Measurements from ENCODE around the gene SLC35D1. TPM values are rescaled to one million over a fixed set of nuclear protein-coding genes. Genes with fewer than 3 reads are reported as not detected.

The SLC35D1 gene
- total RNA-seq, 1 experiment from 2014 or later, result 7.0 TPM

- ChIA-PET POLR2A (interaction anchor here (0.6 kb wide), 1 partner anchor 11 kb away, joined by 9 read pairs; no protein-coding TSS in a partner anchor), CTCF (no interaction called here)
- Histone ChIP-seq H3K4me3 (ENCODE audit: low read depth in 2 of 2, low read length in 2 of 2) (no peak overlapping the region), H3K36me3 (ENCODE audit: control insufficient read depth, insufficient read depth, low read length) (peaks cover 37% of the 10 kb centered on the region), H3K9me3 (ENCODE audit: control insufficient read depth, insufficient read depth, low read depth, low read length) (no peaks in the 10 kb centered on the region), H3K4me1 (ENCODE audit: control insufficient read depth, insufficient read depth, low read length) (no peaks in the 10 kb centered on the region), H3K27ac (ENCODE audit: low read length) (no peak overlapping the region), H3K27me3 (ENCODE audit: control insufficient read depth, insufficient read depth, low read length) (no peaks in the 10 kb centered on the region)
- in situ Hi-C loops (cut with HindIII; ENCODE audit: low pct_unique_long_range_greater_than_20kb, low sequenced_read_pairs), result no loop called here
- no peak for TF ChIP-seq CTCF (IDR thresholded peaks at IDR 0.05)
- no peak for TF ChIP-seq REST (IDR thresholded peaks at IDR 0.05; ENCODE audit: insufficient read depth in 1 of 2, low read depth in 2 of 2, low read length in 1 of 2)
- TF ChIP-seq SIN3A (IDR thresholded peaks at IDR 0.05; ENCODE audit: borderline replicate concordance, insufficient read depth, low read depth, low read length), result no peak
- no peak for TF ChIP-seq TCF7L2 (IDR thresholded peaks at IDR 0.05; ENCODE audit: low read depth, low read length)
- TF ChIP-seq POLR2AphosphoS5 (IDR thresholded peaks at IDR 0.05; ENCODE audit: low read depth, low read length), result no peak
- intact Hi-C loops (cut with micrococcal nuclease; ENCODE audit: unreplicated experiment), result no loop called here
- no peak for DNase-seq (ENCODE audit: low read depth, low spot score)
- no peak for ATAC-seq
- no TSS peak for BruUV-seq (replicated peaks)
These were observed 96.0 kb downstream of the SLC35D1 start for GRCh38 chr1:66957938-66958337.

GRCh38 chr1:66954208-66954607 is 99.7 kb downstream of the SLC35D1 start:
- POLR2A ChIA-PET, result no interaction called here
- H3K36me3 ChIP-seq (ENCODE audit: control insufficient read depth, insufficient read depth, low read length), result peaks cover 20% of the 10 kb centered on the region; the same call in 1 of the 2 replicates
- CTCF ChIA-PET, result no interaction called here
- BruUV-seq (replicated peaks), result no TSS peak
- no peak overlapping the region for H3K4me3 ChIP-seq (ENCODE audit: low read depth in 2 of 2, low read length in 2 of 2)
- no peaks in the 10 kb centered on the region for H3K27me3 ChIP-seq (ENCODE audit: control insufficient read depth, insufficient read depth, low read length)
- ATAC-seq, result no peak
- no peaks in the 10 kb centered on the region for H3K4me1 ChIP-seq (ENCODE audit: control insufficient read depth, insufficient read depth, low read length)
- no peak overlapping the region for H3K27ac ChIP-seq (ENCODE audit: low read length)
- no peaks in the 10 kb centered on the region for H3K9me3 ChIP-seq (ENCODE audit: control insufficient read depth, insufficient read depth, low read depth, low read length)
- TF ChIP-seq TCF7L2 (IDR thresholded peaks at IDR 0.05; ENCODE audit: low read depth, low read length), result no peak
- no peak for TF ChIP-seq CTCF (IDR thresholded peaks at IDR 0.05)
- TF ChIP-seq POLR2AphosphoS5 (IDR thresholded peaks at IDR 0.05; ENCODE audit: low read depth, low read length), result no peak
- TF ChIP-seq SIN3A (IDR thresholded peaks at IDR 0.05; ENCODE audit: borderline replicate concordance, insufficient read depth, low read depth, low read length), result no peak
- TF ChIP-seq REST (IDR thresholded peaks at IDR 0.05; ENCODE audit: insufficient read depth in 1 of 2, low read depth in 2 of 2, low read length in 1 of 2), result no peak
- in situ Hi-C loops (cut with HindIII; ENCODE audit: low pct_unique_long_range_greater_than_20kb, low sequenced_read_pairs), result no loop called here
- intact Hi-C loops (cut with micrococcal nuclease; ENCODE audit: unreplicated experiment), result no loop called here
- DNase-seq (ENCODE audit: low read depth, low spot score), result no peak

Measured in Panc1 (cell line).